GM19455 (cell line): Measurements from ENCODE around the gene PDE4DIP.
"Not testable (repeated sequence)": the region's sequence is repeated elsewhere in the genome, so short reads cannot be mapped to it uniquely, and the experiment has no call there.

Source experiments
- ATAC-seq: cut with Tn5 transposase; IDR thresholded peaks from one replicate; pipeline ENCODE4 v1.9.1; 2021; ENCODE audit not compliant: unreplicated experiment

The PDE4DIP gene

GRCh38 chr1:148969126-148969525 is 124.9 kb downstream of the PDE4DIP start:
- ATAC-seq: not testable (repeated sequence)

- ATAC-seq: not testable (repeated sequence)
These were observed 131.2 kb downstream of the PDE4DIP start for GRCh38 chr1:148975453-148975852.

- ATAC-seq: not testable (repeated sequence)
These were observed 131.8 kb downstream of the PDE4DIP start for GRCh38 chr1:148975866-148976537.

GRCh38 chr1:148977785-148978184 is 133.6 kb downstream of the PDE4DIP start:
- not testable (repeated sequence) for ATAC-seq

GRCh38 chr1:148989378-148989777 is 145.2 kb downstream of the PDE4DIP start:
- ATAC-seq: not testable (repeated sequence)

GRCh38 chr1:148990233-148990788 is 146.1 kb downstream of the PDE4DIP start:
- not testable (repeated sequence) for ATAC-seq

- not testable (repeated sequence) for ATAC-seq
These were observed 147.6 kb downstream of the PDE4DIP start for GRCh38 chr1:148991818-148992217.

GRCh38 chr1:148992364-148992763 is 148.1 kb downstream of the PDE4DIP start:
- ATAC-seq: not testable (repeated sequence)

GRCh38 chr1:148996449-148997224 is 152.4 kb downstream of the PDE4DIP start:
- ATAC-seq: not testable (repeated sequence)

- not testable (repeated sequence) for ATAC-seq
These were observed 153.2 kb downstream of the PDE4DIP start for GRCh38 chr1:148997405-148997804.

- not testable (repeated sequence) for ATAC-seq
These were observed 158.4 kb downstream of the PDE4DIP start for GRCh38 chr1:149002664-149003063.

- ATAC-seq: not testable (repeated sequence)
These were observed 164.1 kb downstream of the PDE4DIP start for GRCh38 chr1:149008326-149008725.

- ATAC-seq: not testable (repeated sequence)
These were observed 164.5 kb downstream of the PDE4DIP start for GRCh38 chr1:149008769-149009168.

GRCh38 chr1:149009761-149010160 is 165.5 kb downstream of the PDE4DIP start:
- not testable (repeated sequence) for ATAC-seq

- not testable (repeated sequence) for ATAC-seq
These were observed 168.4 kb downstream of the PDE4DIP start for GRCh38 chr1:149012599-149012998.

- not testable (repeated sequence) for ATAC-seq
These were observed 169.3 kb downstream of the PDE4DIP start for GRCh38 chr1:149013513-149013912.

- not testable (repeated sequence) for ATAC-seq
These were observed 171.3 kb downstream of the PDE4DIP start for GRCh38 chr1:149015522-149015921.

- ATAC-seq: not testable (repeated sequence)
These were observed 172.4 kb downstream of the PDE4DIP start for GRCh38 chr1:149016626-149017025.

- ATAC-seq: not testable (repeated sequence)
These were observed 174.3 kb downstream of the PDE4DIP start for GRCh38 chr1:149018577-149018976.

- ATAC-seq: not testable (repeated sequence)
These were observed 180.1 kb downstream of the PDE4DIP start for GRCh38 chr1:149024327-149024726.

- ATAC-seq: not testable (repeated sequence)
These were observed 189.7 kb downstream of the PDE4DIP start for GRCh38 chr1:149033916-149034315.

GRCh38 chr1:149043056-149043455 is 198.8 kb downstream of the PDE4DIP start:
- not testable (repeated sequence) for ATAC-seq
